HG03159 (cell line): ENCODE data around the gene ALDH1A3.
A peak's percentile ranks its signal among the peaks of the same experiment; 100 is the strongest.
"Not testable (repeated sequence)": the region's sequence is repeated elsewhere in the genome, so short reads cannot be mapped to it uniquely, and the experiment has no call there.

ENCODE experiments used
- ATAC-seq: cut with Tn5 transposase; IDR thresholded peaks from one replicate; pipeline ENCODE4 v1.9.1; 2021; ENCODE audit warnings: mild to moderate bottlenecking, moderate library complexity; ENCODE audit not compliant: unreplicated experiment

ALDH1A3 gene

GRCh38 chr15:100879464-100880138 lies at the start of gene ALDH1A3:
TSS of gene ALDH1A3 (plus strand) at chr15:100879831. CDS start at chr15:100879908, 77 bp downstream.
- peak; percentile 40 for ATAC-seq

GRCh38 chr15:100831467-100831866 lies 48.2 kb upstream of the ALDH1A3 start:
- no peak for ATAC-seq

GRCh38 chr15:100832149-100832942 lies 47.3 kb upstream of the ALDH1A3 start:
- no peak for ATAC-seq

- ATAC-seq: no peak
Measured at GRCh38 chr15:100833417-100834389, 45.9 kb upstream of the ALDH1A3 start.

- no peak for ATAC-seq
Measured at GRCh38 chr15:100834731-100835130, 44.9 kb upstream of the ALDH1A3 start.

- no peak for ATAC-seq
Measured at GRCh38 chr15:100835636-100836035, 44.0 kb upstream of the ALDH1A3 start.

GRCh38 chr15:100836501-100836900 lies 43.1 kb upstream of the ALDH1A3 start:
- no peak for ATAC-seq

- no peak for ATAC-seq
Measured at GRCh38 chr15:100841426-100841825, 38.2 kb upstream of the ALDH1A3 start.

- ATAC-seq: no peak
Measured at GRCh38 chr15:100842756-100843730, 36.6 kb upstream of the ALDH1A3 start.

GRCh38 chr15:100844167-100844566 lies 35.5 kb upstream of the ALDH1A3 start:
- ATAC-seq: no peak

- ATAC-seq: no peak
Measured at GRCh38 chr15:100844778-100845177, 34.9 kb upstream of the ALDH1A3 start.

- ATAC-seq: no peak
Measured at GRCh38 chr15:100847194-100847593, 32.4 kb upstream of the ALDH1A3 start.

- peak; percentile 74 for ATAC-seq
Measured at GRCh38 chr15:100849021-100849854, 30.4 kb upstream of the ALDH1A3 start.

GRCh38 chr15:100849855-100850218 lies 29.8 kb upstream of the ALDH1A3 start:
- peak; percentile 25 for ATAC-seq

- ATAC-seq: not testable (repeated sequence)
Measured at GRCh38 chr15:100851428-100852015, 28.1 kb upstream of the ALDH1A3 start.

GRCh38 chr15:100852630-100853029 lies 27.0 kb upstream of the ALDH1A3 start:
- ATAC-seq: no peak

- ATAC-seq: no peak
Measured at GRCh38 chr15:100853676-100854440, 25.8 kb upstream of the ALDH1A3 start.

GRCh38 chr15:100856867-100857266 lies 22.8 kb upstream of the ALDH1A3 start:
- ATAC-seq: no peak
